SU-DHL-6 (cell line): ENCODE data around the gene DCLK3.

Source experiments
- H2AFZ ChIP-seq: fragments of 200-600 bp; sonication (generic); 2 replicates; pipeline ENCODE4 v1.6.1; 2014; ENCODE audit warnings: low read depth, mild to moderate bottlenecking, moderate library complexity, mixed read lengths, antibody characterized with exemption, low read length; ENCODE audit not compliant: severe bottlenecking
- H3F3A ChIP-seq: fragments of 200-600 bp; shearing (Covaris generic); 2 replicates; pipeline ENCODE4 v1.6.0; 2016; ENCODE audit warnings: antibody characterized with exemption, mild to moderate bottlenecking; ENCODE audit not compliant: insufficient read depth
- H3K27ac ChIP-seq: fragments of 200-600 bp; sonication (generic); 2 replicates; pipeline ENCODE4 v1.5.1; 2016; ENCODE audit warnings: low read depth, mild to moderate bottlenecking, low read length, moderate library complexity, mixed read lengths
- H3K27me3 ChIP-seq: fragments of 200-600 bp; sonication (generic), shearing (Covaris generic); 2 replicates; pipeline ENCODE4 v1.6.0; 2014; ENCODE audit warnings: mild to moderate bottlenecking, low read length
- H3K36me3 ChIP-seq: fragments of 200-600 bp; sonication (generic); 2 replicates; pipeline ENCODE4 v1.6.1; 2014; ENCODE audit warnings: mild to moderate bottlenecking, low read length, mixed read lengths
- H3K4me2 ChIP-seq: fragments of 300-600, 200-600 bp; shearing (Covaris generic), sonication (generic); 2 replicates; pipeline ENCODE4 v1.6.0; 2014; ENCODE audit warnings: low read length, low read depth, mild to moderate bottlenecking; ENCODE audit not compliant: poor library complexity, severe bottlenecking
- H3K4me3 ChIP-seq: fragments of 200-600 bp; sonication (generic); 2 replicates; pipeline ENCODE4 v1.5.1; 2014; ENCODE audit warnings: antibody characterized with exemption, low read length, mild to moderate bottlenecking, mixed read lengths; ENCODE audit not compliant: insufficient read depth, poor library complexity, severe bottlenecking
- H3K79me2 ChIP-seq: fragments of 200-600 bp; sonication (generic); 2 replicates; pipeline ENCODE4 v1.6.1; 2014; ENCODE audit warnings: mild to moderate bottlenecking, low read length, moderate library complexity; ENCODE audit not compliant: insufficient read depth
- H3K9ac ChIP-seq: fragments of 200-600 bp; sonication (generic); 2 replicates; pipeline ENCODE4 v1.7.0; 2014; ENCODE audit warnings: mild to moderate bottlenecking, low read length
- H3K9me2 ChIP-seq: fragments of 200-600 bp; sonication (generic); replicated peaks from 2 replicates; pipeline ENCODE4 v1.6.1; 2014; ENCODE audit warnings: low read length; ENCODE audit not compliant: insufficient read depth
- H3K9me3 ChIP-seq: fragments of 200-600 bp; sonication (generic); 2 replicates; pipeline ENCODE4 v1.6.1; 2014; ENCODE audit warnings: low read length, mixed read lengths; ENCODE audit not compliant: insufficient read depth
- H4K20me1 ChIP-seq: fragments of 200-600 bp; sonication (generic); 2 replicates; pipeline ENCODE4 v1.6.1; 2014; ENCODE audit warnings: low read depth, mild to moderate bottlenecking, antibody characterized with exemption, low read length, moderate library complexity, mixed read lengths
- CTCF ChIP-seq: fragments of 200-600 bp; sonication (generic); IDR thresholded peaks from one replicate; pipeline ENCODE4 v1.5.1; 2017; ENCODE audit warnings: antibody characterized with exemption, mild to moderate bottlenecking, low read length, moderate library complexity; ENCODE audit not compliant: insufficient read depth, poor library complexity, severe bottlenecking
- EZH2phosphoT487 ChIP-seq: fragments of 200-600 bp; sonication (generic), shearing (Covaris generic); conservative IDR thresholded peaks from 2 replicates; pipeline ENCODE4 v1.6.1; 2018; ENCODE audit warnings: mild to moderate bottlenecking, antibody characterized with exemption, low read length, moderate library complexity, mixed read lengths

DCLK3 gene, protein sequence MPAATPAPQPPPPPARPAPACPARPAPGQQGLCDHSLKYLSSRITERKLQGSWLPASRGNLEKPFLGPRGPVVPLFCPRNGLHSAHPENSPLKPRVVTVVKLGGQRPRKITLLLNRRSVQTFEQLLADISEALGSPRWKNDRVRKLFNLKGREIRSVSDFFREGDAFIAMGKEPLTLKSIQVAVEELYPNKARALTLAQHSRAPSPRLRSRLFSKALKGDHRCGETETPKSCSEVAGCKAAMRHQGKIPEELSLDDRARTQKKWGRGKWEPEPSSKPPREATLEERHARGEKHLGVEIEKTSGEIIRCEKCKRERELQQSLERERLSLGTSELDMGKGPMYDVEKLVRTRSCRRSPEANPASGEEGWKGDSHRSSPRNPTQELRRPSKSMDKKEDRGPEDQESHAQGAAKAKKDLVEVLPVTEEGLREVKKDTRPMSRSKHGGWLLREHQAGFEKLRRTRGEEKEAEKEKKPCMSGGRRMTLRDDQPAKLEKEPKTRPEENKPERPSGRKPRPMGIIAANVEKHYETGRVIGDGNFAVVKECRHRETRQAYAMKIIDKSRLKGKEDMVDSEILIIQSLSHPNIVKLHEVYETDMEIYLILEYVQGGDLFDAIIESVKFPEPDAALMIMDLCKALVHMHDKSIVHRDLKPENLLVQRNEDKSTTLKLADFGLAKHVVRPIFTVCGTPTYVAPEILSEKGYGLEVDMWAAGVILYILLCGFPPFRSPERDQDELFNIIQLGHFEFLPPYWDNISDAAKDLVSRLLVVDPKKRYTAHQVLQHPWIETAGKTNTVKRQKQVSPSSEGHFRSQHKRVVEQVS

GRCh38 chr3:36763850-36764703, at the start of gene DCLK3:
TSS of gene DCLK3 (minus strand) at chr3:36764553. CDS start at chr3:36764263, 290 bp downstream.
- H3K9me2 ChIP-seq: no peaks in the 10 kb centered on the region
- H4K20me1 ChIP-seq: no peaks in the 10 kb centered on the region
- TF ChIP-seq CTCF (no peak), EZH2phosphoT487 (no peak)
- no peak within 1 kb of the TSS for H3K4me2 ChIP-seq
- H3K4me3 ChIP-seq: no peak within 1 kb of the TSS
- no peaks in the 10 kb centered on the region for H3K36me3 ChIP-seq
- H3K27me3 ChIP-seq: no peaks in the 10 kb centered on the region
- no peak within 1 kb of the TSS for H2AFZ ChIP-seq
- H3K79me2 ChIP-seq: no peaks in the 10 kb centered on the region
- H3K9ac ChIP-seq: no peak within 1 kb of the TSS
- H3K9me3 ChIP-seq: no peaks in the 10 kb centered on the region
- no peak within 1 kb of the TSS for H3K27ac ChIP-seq
- H3F3A ChIP-seq: no peaks in the 10 kb centered on the region

- Histone ChIP-seq H3K4me3 (no peak overlapping the region), H3K9me2 (no peaks in the 10 kb centered on the region), H3K27me3 (no peaks in the 10 kb centered on the region), H2AFZ (no peak overlapping the region), H3K9ac (no peak overlapping the region), H3K79me2 (no peaks in the 10 kb centered on the region), H4K20me1 (no peaks in the 10 kb centered on the region), H3K27ac (no peak overlapping the region), H3K9me3 (no peaks in the 10 kb centered on the region), H3K4me2 (no peak overlapping the region), H3K36me3 (no peaks in the 10 kb centered on the region), H3F3A (no peaks in the 10 kb centered on the region)
- no peak for TF ChIP-seq CTCF
- TF ChIP-seq EZH2phosphoT487: no peak
Measured at GRCh38 chr3:36813305-36813704, 49.0 kb upstream of the DCLK3 start.

DNA sequence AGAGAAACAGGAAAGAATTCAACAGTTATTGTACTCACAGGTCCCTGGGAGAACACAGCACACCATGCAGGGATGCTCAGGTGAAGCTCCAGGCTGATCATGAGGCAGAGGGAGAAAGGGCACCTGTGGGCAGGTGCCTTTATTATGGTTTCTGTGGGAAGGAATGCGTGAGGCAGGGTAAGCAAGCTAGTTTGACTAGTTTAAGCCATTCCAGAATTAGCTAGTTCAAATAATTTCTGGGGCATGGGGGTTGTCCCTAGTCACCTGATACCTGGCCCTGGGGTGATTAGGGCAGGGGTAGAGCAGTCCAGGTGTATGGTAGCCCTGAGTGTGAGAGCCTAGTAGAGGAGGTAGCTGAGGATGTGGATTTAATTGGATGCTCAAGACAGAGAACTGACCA, 47.9 kb upstream of the DCLK3 start:
- H3K36me3 ChIP-seq: no peaks in the 10 kb centered on the region
- no peaks in the 10 kb centered on the region for H4K20me1 ChIP-seq
- TF ChIP-seq CTCF: no peak
- no peak for TF ChIP-seq EZH2phosphoT487
- H3K27ac ChIP-seq: no peak overlapping the region
- no peaks in the 10 kb centered on the region for H3K27me3 ChIP-seq
- no peaks in the 10 kb centered on the region for H3K79me2 ChIP-seq
- H3K9me3 ChIP-seq: no peaks in the 10 kb centered on the region
- no peak overlapping the region for H2AFZ ChIP-seq
- no peak overlapping the region for H3K9ac ChIP-seq
- no peaks in the 10 kb centered on the region for H3F3A ChIP-seq
- no peaks in the 10 kb centered on the region for H3K9me2 ChIP-seq
- H3K4me2 ChIP-seq: no peak overlapping the region
- no peak overlapping the region for H3K4me3 ChIP-seq
